ENCODE data around the gene C1QL4.

The C1QL4 gene

DNA sequence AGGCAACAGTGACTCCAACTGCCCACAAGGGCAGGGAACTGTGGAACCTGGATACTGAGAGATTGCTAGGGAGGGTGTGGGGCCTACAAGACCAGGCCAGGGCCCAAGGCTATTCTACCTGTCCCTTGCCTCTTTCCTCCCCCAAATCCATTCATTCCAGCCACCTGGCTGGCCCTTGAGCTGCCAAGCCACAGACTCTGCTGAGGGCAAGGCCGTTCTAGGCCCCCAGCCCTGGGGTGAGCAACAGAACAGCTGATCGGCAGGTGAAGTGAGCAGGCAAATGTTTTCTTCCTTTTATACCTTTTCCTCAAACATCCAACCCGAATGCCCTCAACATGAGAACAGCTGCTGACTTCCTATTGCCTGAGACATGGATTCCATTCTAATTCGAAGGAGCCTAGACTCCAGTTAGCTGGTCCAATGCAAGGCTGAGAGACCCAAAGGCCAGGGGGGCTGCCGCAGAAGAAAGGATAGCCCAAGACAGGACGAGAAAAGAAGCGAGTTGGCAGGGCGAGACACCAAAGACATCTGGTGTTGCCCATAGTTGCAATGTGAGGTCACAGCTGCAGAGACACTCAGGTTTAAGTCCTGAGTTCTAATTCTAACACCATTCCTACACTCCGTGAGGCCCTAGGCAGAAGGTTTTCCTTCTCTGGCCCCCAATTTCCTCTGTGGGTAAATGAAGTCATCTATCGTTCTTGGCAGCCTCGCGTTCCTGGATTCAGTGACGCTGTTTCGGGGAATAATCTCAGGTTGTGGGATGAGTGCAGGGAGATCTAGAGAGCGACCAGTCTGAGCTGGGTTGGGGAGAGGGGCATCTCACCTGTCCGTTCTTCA, 1.7 kb downstream of the C1QL4 start:
- no peak for TF ChIP-seq ZNF565 (CRISPR knock-in tag; conservative IDR thresholded peaks at IDR 0.05; ENCODE audit: low read depth)
- no peak for TF ChIP-seq CSDC2 (CRISPR knock-in tag; IDR thresholded peaks at IDR 0.05)
- no peak for TF ChIP-seq ISL1 (CRISPR knock-in tag; IDR thresholded peaks at IDR 0.05)
- TF ChIP-seq, protein P1, sequence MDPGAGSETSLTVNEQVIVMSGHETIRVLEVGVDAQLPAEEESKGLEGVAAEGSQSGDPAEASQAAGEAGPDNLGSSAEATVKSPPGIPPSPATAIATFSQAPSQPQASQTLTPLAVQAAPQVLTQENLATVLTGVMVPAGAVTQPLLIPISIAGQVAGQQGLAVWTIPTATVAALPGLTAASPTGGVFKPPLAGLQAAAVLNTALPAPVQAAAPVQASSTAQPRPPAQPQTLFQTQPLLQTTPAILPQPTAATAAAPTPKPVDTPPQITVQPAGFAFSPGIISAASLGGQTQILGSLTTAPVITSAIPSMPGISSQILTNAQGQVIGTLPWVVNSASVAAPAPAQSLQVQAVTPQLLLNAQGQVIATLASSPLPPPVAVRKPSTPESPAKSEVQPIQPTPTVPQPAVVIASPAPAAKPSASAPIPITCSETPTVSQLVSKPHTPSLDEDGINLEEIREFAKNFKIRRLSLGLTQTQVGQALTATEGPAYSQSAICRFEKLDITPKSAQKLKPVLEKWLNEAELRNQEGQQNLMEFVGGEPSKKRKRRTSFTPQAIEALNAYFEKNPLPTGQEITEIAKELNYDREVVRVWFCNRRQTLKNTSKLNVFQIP (CRISPR knock-in tag; IDR thresholded peaks at IDR 0.05; ENCODE audit: borderline replicate concordance, low read depth): no peak
- TF ChIP-seq ZFP30 (CRISPR knock-in tag; IDR thresholded peaks at IDR 0.05): no peak
- TF ChIP-seq, protein P2, sequence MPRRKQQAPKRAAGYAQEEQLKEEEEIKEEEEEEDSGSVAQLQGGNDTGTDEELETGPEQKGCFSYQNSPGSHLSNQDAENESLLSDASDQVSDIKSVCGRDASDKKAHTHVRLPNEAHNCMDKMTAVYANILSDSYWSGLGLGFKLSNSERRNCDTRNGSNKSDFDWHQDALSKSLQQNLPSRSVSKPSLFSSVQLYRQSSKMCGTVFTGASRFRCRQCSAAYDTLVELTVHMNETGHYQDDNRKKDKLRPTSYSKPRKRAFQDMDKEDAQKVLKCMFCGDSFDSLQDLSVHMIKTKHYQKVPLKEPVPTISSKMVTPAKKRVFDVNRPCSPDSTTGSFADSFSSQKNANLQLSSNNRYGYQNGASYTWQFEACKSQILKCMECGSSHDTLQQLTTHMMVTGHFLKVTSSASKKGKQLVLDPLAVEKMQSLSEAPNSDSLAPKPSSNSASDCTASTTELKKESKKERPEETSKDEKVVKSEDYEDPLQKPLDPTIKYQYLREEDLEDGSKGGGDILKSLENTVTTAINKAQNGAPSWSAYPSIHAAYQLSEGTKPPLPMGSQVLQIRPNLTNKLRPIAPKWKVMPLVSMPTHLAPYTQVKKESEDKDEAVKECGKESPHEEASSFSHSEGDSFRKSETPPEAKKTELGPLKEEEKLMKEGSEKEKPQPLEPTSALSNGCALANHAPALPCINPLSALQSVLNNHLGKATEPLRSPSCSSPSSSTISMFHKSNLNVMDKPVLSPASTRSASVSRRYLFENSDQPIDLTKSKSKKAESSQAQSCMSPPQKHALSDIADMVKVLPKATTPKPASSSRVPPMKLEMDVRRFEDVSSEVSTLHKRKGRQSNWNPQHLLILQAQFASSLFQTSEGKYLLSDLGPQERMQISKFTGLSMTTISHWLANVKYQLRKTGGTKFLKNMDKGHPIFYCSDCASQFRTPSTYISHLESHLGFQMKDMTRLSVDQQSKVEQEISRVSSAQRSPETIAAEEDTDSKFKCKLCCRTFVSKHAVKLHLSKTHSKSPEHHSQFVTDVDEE (CRISPR knock-in tag; IDR thresholded peaks at IDR 0.05): no peak
- TF ChIP-seq, protein P3, sequence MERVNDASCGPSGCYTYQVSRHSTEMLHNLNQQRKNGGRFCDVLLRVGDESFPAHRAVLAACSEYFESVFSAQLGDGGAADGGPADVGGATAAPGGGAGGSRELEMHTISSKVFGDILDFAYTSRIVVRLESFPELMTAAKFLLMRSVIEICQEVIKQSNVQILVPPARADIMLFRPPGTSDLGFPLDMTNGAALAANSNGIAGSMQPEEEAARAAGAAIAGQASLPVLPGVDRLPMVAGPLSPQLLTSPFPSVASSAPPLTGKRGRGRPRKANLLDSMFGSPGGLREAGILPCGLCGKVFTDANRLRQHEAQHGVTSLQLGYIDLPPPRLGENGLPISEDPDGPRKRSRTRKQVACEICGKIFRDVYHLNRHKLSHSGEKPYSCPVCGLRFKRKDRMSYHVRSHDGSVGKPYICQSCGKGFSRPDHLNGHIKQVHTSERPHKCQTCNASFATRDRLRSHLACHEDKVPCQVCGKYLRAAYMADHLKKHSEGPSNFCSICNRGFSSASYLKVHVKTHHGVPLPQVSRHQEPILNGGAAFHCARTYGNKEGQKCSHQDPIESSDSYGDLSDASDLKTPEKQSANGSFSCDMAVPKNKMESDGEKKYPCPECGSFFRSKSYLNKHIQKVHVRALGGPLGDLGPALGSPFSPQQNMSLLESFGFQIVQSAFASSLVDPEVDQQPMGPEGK (CRISPR knock-in tag; IDR thresholded peaks at IDR 0.05; ENCODE audit: borderline replicate concordance): no peak
- no peak for TF ChIP-seq OSR1 (CRISPR knock-in tag; IDR thresholded peaks at IDR 0.05)
- TF ChIP-seq GLIS3 (CRISPR knock-in tag; IDR thresholded peaks at IDR 0.05): no peak
- no peak for TF ChIP-seq RARB (CRISPR knock-in tag; IDR thresholded peaks at IDR 0.05)
- no peak for TF ChIP-seq ZC3H10 (CRISPR knock-in tag; IDR thresholded peaks at IDR 0.05)
- TF ChIP-seq ZNF70 (CRISPR knock-in tag; IDR thresholded peaks at IDR 0.05): no peak
- TF ChIP-seq ESRRG (CRISPR knock-in tag; IDR thresholded peaks at IDR 0.05): no peak
- no peak for TF ChIP-seq ZNF8 (CRISPR knock-in tag; IDR thresholded peaks at IDR 0.05)
- TF ChIP-seq, protein P4, sequence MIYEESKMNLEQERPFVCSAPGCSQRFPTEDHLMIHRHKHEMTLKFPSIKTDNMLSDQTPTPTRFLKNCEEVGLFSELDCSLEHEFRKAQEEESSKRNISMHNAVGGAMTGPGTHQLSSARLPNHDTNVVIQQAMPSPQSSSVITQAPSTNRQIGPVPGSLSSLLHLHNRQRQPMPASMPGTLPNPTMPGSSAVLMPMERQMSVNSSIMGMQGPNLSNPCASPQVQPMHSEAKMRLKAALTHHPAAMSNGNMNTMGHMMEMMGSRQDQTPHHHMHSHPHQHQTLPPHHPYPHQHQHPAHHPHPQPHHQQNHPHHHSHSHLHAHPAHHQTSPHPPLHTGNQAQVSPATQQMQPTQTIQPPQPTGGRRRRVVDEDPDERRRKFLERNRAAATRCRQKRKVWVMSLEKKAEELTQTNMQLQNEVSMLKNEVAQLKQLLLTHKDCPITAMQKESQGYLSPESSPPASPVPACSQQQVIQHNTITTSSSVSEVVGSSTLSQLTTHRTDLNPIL (CRISPR knock-in tag; IDR thresholded peaks at IDR 0.05; ENCODE audit: low read depth): no peak
- no peak for TF ChIP-seq TOX (CRISPR knock-in tag; IDR thresholded peaks at IDR 0.05; ENCODE audit: borderline replicate concordance)
- ATAC-seq: no peak

DNA sequence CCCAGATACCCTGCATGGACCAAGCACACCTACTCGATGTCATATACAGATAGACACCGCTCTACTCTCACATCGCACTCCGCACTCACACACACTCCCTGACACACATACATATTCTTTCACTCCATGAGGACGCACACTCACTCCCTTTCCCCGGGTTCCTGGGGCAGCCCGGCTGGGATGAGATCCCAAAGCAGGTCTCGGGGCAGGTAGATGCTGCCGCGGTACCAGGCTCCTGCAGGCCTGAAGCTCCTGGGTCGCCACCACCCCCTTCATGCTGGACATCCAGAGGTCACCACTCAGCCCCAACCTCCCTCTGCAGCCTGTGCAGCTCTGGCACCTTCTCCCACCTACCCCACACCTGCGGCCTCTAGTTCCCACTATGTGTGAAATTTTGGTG, 2.3 kb downstream of the C1QL4 start:
- TF ChIP-seq, protein P2 (CRISPR knock-in tag; IDR thresholded peaks at IDR 0.05): no peak
- TF ChIP-seq CSDC2 (CRISPR knock-in tag; IDR thresholded peaks at IDR 0.05) (no peak), ZFP30 (CRISPR knock-in tag; IDR thresholded peaks at IDR 0.05) (no peak), ZNF70 (CRISPR knock-in tag; IDR thresholded peaks at IDR 0.05) (no peak), OSR1 (CRISPR knock-in tag; IDR thresholded peaks at IDR 0.05) (no peak), ZFP3 (CRISPR knock-in tag; IDR thresholded peaks at IDR 0.05) (no peak), PPARA (CRISPR knock-in tag; IDR thresholded peaks at IDR 0.05; ENCODE audit: borderline replicate concordance) (no peak), ARNTL (CRISPR knock-in tag; IDR thresholded peaks at IDR 0.05; ENCODE audit: borderline replicate concordance, low read depth) (no peak), RARB (CRISPR knock-in tag; IDR thresholded peaks at IDR 0.05) (no peak), TOX (CRISPR knock-in tag; IDR thresholded peaks at IDR 0.05; ENCODE audit: borderline replicate concordance) (no peak)
- TF ChIP-seq, protein P4 (CRISPR knock-in tag; IDR thresholded peaks at IDR 0.05; ENCODE audit: low read depth): no peak
- TF ChIP-seq, protein P1 (CRISPR knock-in tag; IDR thresholded peaks at IDR 0.05; ENCODE audit: borderline replicate concordance, low read depth): no peak
- TF ChIP-seq, protein P5, sequence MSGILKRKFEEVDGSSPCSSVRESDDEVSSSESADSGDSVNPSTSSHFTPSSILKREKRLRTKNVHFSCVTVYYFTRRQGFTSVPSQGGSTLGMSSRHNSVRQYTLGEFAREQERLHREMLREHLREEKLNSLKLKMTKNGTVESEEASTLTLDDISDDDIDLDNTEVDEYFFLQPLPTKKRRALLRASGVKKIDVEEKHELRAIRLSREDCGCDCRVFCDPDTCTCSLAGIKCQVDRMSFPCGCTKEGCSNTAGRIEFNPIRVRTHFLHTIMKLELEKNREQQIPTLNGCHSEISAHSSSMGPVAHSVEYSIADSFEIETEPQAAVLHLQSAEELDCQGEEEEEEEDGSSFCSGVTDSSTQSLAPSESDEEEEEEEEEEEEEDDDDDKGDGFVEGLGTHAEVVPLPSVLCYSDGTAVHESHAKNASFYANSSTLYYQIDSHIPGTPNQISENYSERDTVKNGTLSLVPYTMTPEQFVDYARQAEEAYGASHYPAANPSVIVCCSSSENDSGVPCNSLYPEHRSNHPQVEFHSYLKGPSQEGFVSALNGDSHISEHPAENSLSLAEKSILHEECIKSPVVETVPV (CRISPR knock-in tag; IDR thresholded peaks at IDR 0.05): no peak

More for the DNA sequence above, 2.3 kb downstream of the C1QL4 start:
- no peak for ATAC-seq

All from SK-N-SH treated with all-trans-retinoic acid at 6 μM for 48 hours (cell line).